ENCODE results near the gene SALL1. TPM values are rescaled to one million over a fixed set of nuclear protein-coding genes. Genes with fewer than 3 reads are reported as not detected.

The SALL1 gene
- polyA plus RNA-seq, 1 donor (not counting 4 experiments of a cell fraction or from before 2014, with no cell fraction given), result not detected

DNA sequence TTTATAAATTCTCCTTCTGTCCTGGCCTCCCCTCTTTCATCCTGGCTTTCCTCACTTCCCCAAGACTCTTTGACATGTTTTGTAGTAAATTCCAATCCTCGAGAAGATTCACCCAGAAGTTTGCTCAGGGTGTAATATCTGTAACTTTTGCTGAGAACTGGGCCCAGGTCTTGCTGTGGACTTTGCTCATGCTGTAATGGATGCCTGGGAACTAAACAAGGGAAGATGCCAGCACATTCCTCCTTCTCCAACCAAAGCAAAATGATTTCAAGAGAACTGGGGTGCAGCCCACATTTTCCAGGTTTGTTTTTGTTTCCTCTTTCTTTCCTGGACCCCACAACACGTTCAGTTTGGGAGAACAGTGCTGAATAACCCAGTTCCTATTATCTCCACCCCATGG is 6.6 kb upstream of the SALL1 start:
- H3K9me3 ChIP-seq (ENCODE audit: control insufficient read depth, low read depth, low read length), result no peaks in the 10 kb centered on the region
- peaks cover 7% of the 10 kb centered on the region for H3K4me1 ChIP-seq (ENCODE audit: control insufficient read depth, extremely low read depth, insufficient read depth, low read length)
- no peaks in the 10 kb centered on the region for H3K79me2 ChIP-seq (ENCODE audit: control insufficient read depth, insufficient read depth, low read length)
- dilution Hi-C loops (cut with MboI; ENCODE audit: extremely low pct_ligation_motif_present, low sequenced_read_pairs), result no loop called here
- H3K4me3 ChIP-seq (ENCODE audit: control insufficient read depth in 2 of 3, extremely low read depth in 1 of 3, insufficient read depth in 2 of 3, low read depth in 1 of 3, low read length in 3 of 3), result no peak overlapping the region
- no peaks in the 10 kb centered on the region for H3K36me3 ChIP-seq (ENCODE audit: control insufficient read depth in 2 of 2, extremely low read depth in 1 of 2, insufficient read depth in 2 of 2, low read length in 2 of 2)
- no peak overlapping the region for H3K9ac ChIP-seq (ENCODE audit: control insufficient read depth, extremely low read depth, insufficient read depth, low read length)
- no peak overlapping the region for H3K27ac ChIP-seq (ENCODE audit: control insufficient read depth, insufficient read depth, low read length)
- H3K4me2 ChIP-seq (ENCODE audit: control insufficient read depth, extremely low read depth, insufficient read depth, low read depth, low read length), result no peak overlapping the region
- no peaks in the 10 kb centered on the region for H3K9me1 ChIP-seq (ENCODE audit: control insufficient read depth, extremely low read depth, insufficient read depth, low read length)
- no peak for FAIRE-seq
- no peak for DNase-seq (ENCODE audit: low read depth, low spot score)
- TF ChIP-seq EZH2 (IDR thresholded peaks at IDR 0.05; ENCODE audit: low read length), result no peak
- TF ChIP-seq, protein P1, sequence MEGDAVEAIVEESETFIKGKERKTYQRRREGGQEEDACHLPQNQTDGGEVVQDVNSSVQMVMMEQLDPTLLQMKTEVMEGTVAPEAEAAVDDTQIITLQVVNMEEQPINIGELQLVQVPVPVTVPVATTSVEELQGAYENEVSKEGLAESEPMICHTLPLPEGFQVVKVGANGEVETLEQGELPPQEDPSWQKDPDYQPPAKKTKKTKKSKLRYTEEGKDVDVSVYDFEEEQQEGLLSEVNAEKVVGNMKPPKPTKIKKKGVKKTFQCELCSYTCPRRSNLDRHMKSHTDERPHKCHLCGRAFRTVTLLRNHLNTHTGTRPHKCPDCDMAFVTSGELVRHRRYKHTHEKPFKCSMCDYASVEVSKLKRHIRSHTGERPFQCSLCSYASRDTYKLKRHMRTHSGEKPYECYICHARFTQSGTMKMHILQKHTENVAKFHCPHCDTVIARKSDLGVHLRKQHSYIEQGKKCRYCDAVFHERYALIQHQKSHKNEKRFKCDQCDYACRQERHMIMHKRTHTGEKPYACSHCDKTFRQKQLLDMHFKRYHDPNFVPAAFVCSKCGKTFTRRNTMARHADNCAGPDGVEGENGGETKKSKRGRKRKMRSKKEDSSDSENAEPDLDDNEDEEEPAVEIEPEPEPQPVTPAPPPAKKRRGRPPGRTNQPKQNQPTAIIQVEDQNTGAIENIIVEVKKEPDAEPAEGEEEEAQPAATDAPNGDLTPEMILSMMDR (optimal IDR thresholded peaks at IDR 0.05 in 1 of 3, IDR thresholded peaks at IDR 0.05 in 1 of 3, conservative IDR thresholded peaks at IDR 0.05 in 1 of 3; ENCODE audit: extremely low read depth in 1 of 3, insufficient read depth in 2 of 3, low read length in 3 of 3), result no peak
- no peak overlapping the region for H2AFZ ChIP-seq (ENCODE audit: control insufficient read depth, low read length)
- no peaks in the 10 kb centered on the region for H4K20me1 ChIP-seq (ENCODE audit: control insufficient read depth, extremely low read depth, insufficient read depth, low read length)
- H3K27me3 ChIP-seq (ENCODE audit: control insufficient read depth, extremely low read depth, insufficient read depth, low read length), result peaks cover 52% of the 10 kb centered on the region

DNA sequence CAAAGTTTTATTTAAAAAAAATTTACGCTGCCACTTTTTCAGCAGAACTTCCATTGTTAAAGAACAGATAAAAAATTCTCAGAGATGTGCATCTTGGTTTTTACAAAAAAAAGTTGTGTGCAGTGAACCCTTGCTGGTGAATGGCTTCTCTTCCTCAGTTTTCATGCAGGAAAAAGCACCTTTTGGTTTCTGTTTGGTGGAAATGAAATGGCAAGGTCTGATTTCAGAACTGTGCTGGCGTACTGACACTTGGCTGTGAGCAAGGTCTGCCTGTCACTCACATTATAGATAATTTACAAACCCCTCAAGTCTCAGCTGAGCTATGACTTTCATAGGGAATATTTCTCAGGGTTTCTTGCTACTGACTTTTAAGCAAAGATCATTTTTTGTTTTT is 5.7 kb upstream of the SALL1 start:
- H3K27me3 ChIP-seq (ENCODE audit: control insufficient read depth, extremely low read depth, insufficient read depth, low read length), result peaks cover 61% of the 10 kb centered on the region
- no peaks in the 10 kb centered on the region for H4K20me1 ChIP-seq (ENCODE audit: control insufficient read depth, extremely low read depth, insufficient read depth, low read length)
- no peak for TF ChIP-seq EZH2 (IDR thresholded peaks at IDR 0.05; ENCODE audit: low read length)
- TF ChIP-seq, protein P1 (optimal IDR thresholded peaks at IDR 0.05 in 1 of 3, IDR thresholded peaks at IDR 0.05 in 1 of 3, conservative IDR thresholded peaks at IDR 0.05 in 1 of 3; ENCODE audit: extremely low read depth in 1 of 3, insufficient read depth in 2 of 3, low read length in 3 of 3), result no peak
- no peaks in the 10 kb centered on the region for H3K36me3 ChIP-seq (ENCODE audit: control insufficient read depth in 2 of 2, extremely low read depth in 1 of 2, insufficient read depth in 2 of 2, low read length in 2 of 2)
- no peak overlapping the region for H3K4me2 ChIP-seq (ENCODE audit: control insufficient read depth, extremely low read depth, insufficient read depth, low read depth, low read length)
- H3K9ac ChIP-seq (ENCODE audit: control insufficient read depth, extremely low read depth, insufficient read depth, low read length), result no peak overlapping the region
- no peaks in the 10 kb centered on the region for H3K9me1 ChIP-seq (ENCODE audit: control insufficient read depth, extremely low read depth, insufficient read depth, low read length)
- H3K4me1 ChIP-seq (ENCODE audit: control insufficient read depth, extremely low read depth, insufficient read depth, low read length), result peaks cover 7% of the 10 kb centered on the region
- no peak overlapping the region for H3K27ac ChIP-seq (ENCODE audit: control insufficient read depth, insufficient read depth, low read length)
- FAIRE-seq (no peak), DNase-seq (ENCODE audit: low read depth, low spot score) (no peak)
- dilution Hi-C loops (cut with MboI; ENCODE audit: extremely low pct_ligation_motif_present, low sequenced_read_pairs), result no loop called here
- no peaks in the 10 kb centered on the region for H3K79me2 ChIP-seq (ENCODE audit: control insufficient read depth, insufficient read depth, low read length)
- no peak overlapping the region for H2AFZ ChIP-seq (ENCODE audit: control insufficient read depth, low read length)
- H3K4me3 ChIP-seq (ENCODE audit: control insufficient read depth in 2 of 3, extremely low read depth in 1 of 3, insufficient read depth in 2 of 3, low read depth in 1 of 3, low read length in 3 of 3), result no peak overlapping the region
- H3K9me3 ChIP-seq (ENCODE audit: control insufficient read depth, low read depth, low read length), result no peaks in the 10 kb centered on the region
